Endothelial cell of umbilical vein (primary cell): ENCODE measurements around the gene PLXNA1. TPM values are rescaled to one million over a fixed set of nuclear protein-coding genes. Genes with fewer than 3 reads are reported as not detected.
A peak's percentile ranks its signal among the peaks of the same experiment; 100 is the strongest.

Experiments
- BruUV-seq: library from RNA; stranded (reverse); fragments of 400-500 nt; replicated peaks from 2 replicates; lab custom pipeline; 2021; lab: Mats Ljungman, UMichigan
- CTCF ChIA-PET: fragments of 300-600, 350-600 bp; sonication (Branson Sonifier 250); formaldehyde crosslinking; loops from one replicate; lab custom pipeline; 2021; ENCODE audit warnings: antibody characterized with exemption, inconsistent platforms; lab: Charles Lee
- POLR2A ChIA-PET: fragments of 300-600, 350-600 bp; sonication (Branson Sonifier 250); formaldehyde crosslinking; loops from one replicate; lab custom pipeline; 2021; ENCODE audit warnings: antibody characterized with exemption, inconsistent platforms; lab: Charles Lee
- DNase-seq: peaks from one replicate; pipeline ENCODE4 v3.0.0-alpha.2; 2011; ENCODE audit warnings: low read depth, low spot score
- FAIRE-seq: peaks from 2 replicates; lab custom pipeline; 2011; peaks lifted over from hg19 to GRCh38; lab: Jason Lieb, UNC
- H2AFZ ChIP-seq: 2 replicates; pipeline ENCODE4 v1.6.0; 2012; ENCODE audit warnings: low read depth, low read length, control low read depth, inconsistent platforms
- H3K27ac ChIP-seq: 2 replicates; pipeline ENCODE4 v1.5.1; 2011; ENCODE audit warnings: low read depth, mild to moderate bottlenecking, control low read depth, low read length, moderate library complexity; ENCODE audit not compliant: insufficient read depth
- H3K27me3 ChIP-seq, 2 experiments: 2 replicates each; pipeline versions ENCODE4 v1.6.0 to v1.6.1; 2011; ENCODE audit warnings: low read length in 2 of 2, mixed read lengths in 1 of 2; ENCODE audit not compliant: control insufficient read depth in 2 of 2, insufficient read depth in 2 of 2
- H3K36me3 ChIP-seq, 2 experiments: 2 replicates in 1 of 2; 3 replicates in 1 of 2; pipeline ENCODE4 v1.5.1; 2011; ENCODE audit warnings: low read length in 2 of 2, mild to moderate bottlenecking in 1 of 2, moderate library complexity in 1 of 2; ENCODE audit not compliant: control insufficient read depth in 2 of 2, insufficient read depth in 2 of 2; ENCODE audit errors: extremely low read depth in 1 of 2
- H3K4me1 ChIP-seq: 3 replicates; pipeline ENCODE4 v1.5.1; 2011; ENCODE audit warnings: mild to moderate bottlenecking, low read length; ENCODE audit not compliant: control insufficient read depth, insufficient read depth; ENCODE audit errors: extremely low read depth
- H3K4me2 ChIP-seq: 2 replicates; pipeline ENCODE4 v1.6.1; 2011; ENCODE audit warnings: low read length, control low read depth, mixed read lengths; ENCODE audit not compliant: insufficient read depth
- H3K4me3 ChIP-seq, 3 experiments: fragments of 200-600 bp in 1 of 3; sonication (generic), shearing (Covaris generic) in 1 of 3; replicated peaks in 1 of 3; 2 replicates each; pipeline ENCODE4 v1.5.1; 2011 to 2016; ENCODE audit warnings: control low read depth in 3 of 3, low read length in 3 of 3, mild to moderate bottlenecking in 2 of 3, inconsistent platforms in 1 of 3, low read depth in 1 of 3, moderate library complexity in 1 of 3; ENCODE audit not compliant: insufficient read depth in 1 of 3
- H3K79me2 ChIP-seq: 2 replicates; pipeline ENCODE4 v1.6.0; 2012; ENCODE audit warnings: low read length, inconsistent platforms; ENCODE audit not compliant: control insufficient read depth, insufficient read depth
- H3K9ac ChIP-seq: replicated peaks from 2 replicates; pipeline ENCODE3; 2011; ENCODE audit warnings: low read length, control low read depth; ENCODE audit not compliant: insufficient read depth; ENCODE audit errors: extremely low read depth
- H3K9me1 ChIP-seq: replicated peaks from 3 replicates; pipeline ENCODE4 v1.6.0; 2011; ENCODE audit warnings: mild to moderate bottlenecking, low read length; ENCODE audit not compliant: control insufficient read depth, insufficient read depth; ENCODE audit errors: extremely low read depth
- H3K9me3 ChIP-seq: replicated peaks from 2 replicates; pipeline ENCODE4 v1.5.1; 2012; ENCODE audit warnings: low read length, inconsistent platforms; ENCODE audit not compliant: control insufficient read depth, insufficient read depth
- H4K20me1 ChIP-seq: replicated peaks from 2 replicates; pipeline ENCODE3; 2011; ENCODE audit warnings: mild to moderate bottlenecking, low read length; ENCODE audit not compliant: control insufficient read depth, insufficient read depth; ENCODE audit errors: extremely low read depth
- CTCF ChIP-seq, 2 donors: IDR thresholded peaks; 1 replicate in 1 of 2; 2 replicates in 1 of 2; pipeline ENCODE4 v1.5.1; 2011; ENCODE audit warnings: low read length in 2 of 2, mild to moderate bottlenecking in 2 of 2, moderate library complexity in 2 of 2, control low read depth in 1 of 2, inconsistent platforms in 1 of 2, low read depth in 1 of 2; ENCODE audit not compliant: insufficient read depth in 1 of 2; ENCODE audit errors: extremely low read depth in 1 of 2
- EZH2 ChIP-seq: IDR thresholded peaks from 2 replicates; pipeline ENCODE4 v1.6.1; 2012; ENCODE audit warnings: borderline replicate concordance, low read depth, mild to moderate bottlenecking, moderate library complexity, low read length, inconsistent platforms; ENCODE audit not compliant: severe bottlenecking
- POLR2A ChIP-seq: IDR thresholded peaks from 2 replicates; pipeline ENCODE4 v1.6.1; 2012; ENCODE audit warnings: low read depth, mild to moderate bottlenecking, control low read depth, low read length
- POLR2AphosphoS5 ChIP-seq: IDR thresholded peaks from 2 replicates; pipeline ENCODE4 v1.6.1; 2012; ENCODE audit warnings: low read depth, mild to moderate bottlenecking, control low read depth, low read length, moderate library complexity; ENCODE audit not compliant: insufficient read depth
- dilution Hi-C: fragments of 300-500 bp; cut with MboI; formaldehyde crosslinking; loops from one replicate; pipeline ENCODE4 v1.15.0; 2019; ENCODE audit warnings: low sequenced_read_pairs; ENCODE audit not compliant: extremely low pct_ligation_motif_present
- intact Hi-C: fragments of 100-400 bp; cut with micrococcal nuclease; formaldehyde crosslinking; loops from one replicate; pipeline ENCODE4 v1.10.0; 2022
- polyA plus RNA-seq, 4 experiments: library from polyadenylated mRNA; depleted of rRNA in 3 of 4; stranded (reverse) in 3 of 4; unstranded in 1 of 4; fragments of >200 nt; gene quantifications; 2 replicates each; pipeline versions ENCODE4 v1.2.1 to v1.2.3, GENCODE V29; 2011 to 2012; ENCODE audit warnings: missing spikeins in 1 of 4
- total RNA-seq: library from RNA; stranded (reverse); gene quantifications from 2 replicates; pipeline ENCODE4 v1.2.3, GENCODE V29; 2021

The PLXNA1 gene
- total and polyA plus RNA-seq, 2 donors (not counting 3 experiments of a cell fraction or from before 2014, with no cell fraction given), result 14.1 to 18.4 TPM

- Histone ChIP-seq H4K20me1 (no peaks in the 10 kb centered on the region), H3K4me2 (peak overlapping the region; percentile 5), H3K9ac (peak overlapping the region; percentile 2), H3K4me3 (no peak overlapping the region), H3K27ac (peak overlapping the region; percentile 50), H3K9me1 (no peaks in the 10 kb centered on the region), H3K36me3 (no peaks in the 10 kb centered on the region), H3K27me3 (no peaks in the 10 kb centered on the region), H3K9me3 (no peaks in the 10 kb centered on the region), H3K4me1 (peaks cover 11% of the 10 kb centered on the region), H3K79me2 (no peaks in the 10 kb centered on the region), H2AFZ (peak overlapping the region; percentile 74)
- dilution Hi-C loops (no loop called here), intact Hi-C loops (loop anchor here (1.0 to 10.0 kb wide), 6 partner anchors 20 to 478 kb away; partner anchors contain the start of gene CHST13)
- CTCF ChIA-PET, result interaction anchor here (0.6 to 2.6 kb wide), 15 partner anchors 8 to 447 kb away, joined by 3 to 25 read pairs (median 5); partner anchors contain the start of gene PLXNA1
- POLR2A ChIA-PET, result no interaction called here
- DNase-seq (peak; percentile 83), FAIRE-seq (peak; percentile 83)
- TF ChIP-seq POLR2A, result peak; percentile 32
- no peak for TF ChIP-seq EZH2
- TF ChIP-seq POLR2AphosphoS5, result peak; percentile 64
- TF ChIP-seq CTCF (IDR thresholded peaks at IDR 0.05; ENCODE audit: extremely low read depth in 1 of 2, insufficient read depth in 1 of 2, low read depth in 1 of 2, low read length in 2 of 2), result peak; percentile 74 to 82
- BruUV-seq, result no TSS peak
Measured at GRCh38 chr3:127002195-127003174, 19.6 kb downstream of the PLXNA1 start.
